Natural killer cell (primary cell): Measurements from ENCODE around the gene ABCC12. TPM values are rescaled to one million over a fixed set of nuclear protein-coding genes. Genes with fewer than 3 reads are reported as not detected.

Experiments used
- ATAC-seq, 3 donors: fragments of 150-1000 bp in 2 of 3; fragments of 200-7000 bp in 1 of 3; cut with Tn5 transposase; 1 replicate in 1 of 3; 2 replicates in 2 of 3; pipeline ENCODE4 v1.10.0; 2021; ENCODE audit warnings: mild to moderate bottlenecking in 2 of 3, moderate library complexity in 2 of 3
- DNase-seq, 2 donors: peaks; one replicate each; pipeline versions ENCODE4 v3.0.0 to v3.0.0-alpha.2; 2013 to 2021; ENCODE audit warnings: mixed read lengths in 1 of 2
- H3K27ac ChIP-seq: one replicate; pipeline ENCODE4 v1.5.1; 2013; ENCODE audit warnings: mild to moderate bottlenecking, low read length
- H3K27me3 ChIP-seq: one replicate; pipeline ENCODE4 v1.6.1; 2013; ENCODE audit warnings: low read length; ENCODE audit not compliant: control insufficient read depth, insufficient read depth
- H3K36me3 ChIP-seq: one replicate; pipeline ENCODE4 v1.6.1; 2013; ENCODE audit warnings: low read length; ENCODE audit not compliant: control insufficient read depth, insufficient read depth
- H3K4me1 ChIP-seq: one replicate; pipeline ENCODE4 v1.6.1; 2013; ENCODE audit warnings: low read length; ENCODE audit not compliant: control insufficient read depth, insufficient read depth
- H3K4me3 ChIP-seq: one replicate; pipeline ENCODE4 v1.5.1; 2013; ENCODE audit warnings: low read length
- H3K9me3 ChIP-seq: one replicate; pipeline ENCODE4 v1.6.1; 2013; ENCODE audit warnings: low read length; ENCODE audit not compliant: control insufficient read depth, insufficient read depth
- H3K27ac Mint-ChIP-seq, 2 donors: one replicate each; pipeline ENCODE4 v1.8.0; 2022; ENCODE audit warnings: mild to moderate bottlenecking in 2 of 2, mixed read lengths in 2 of 2, moderate library complexity in 1 of 2
- H3K27me3 Mint-ChIP-seq, 2 donors: one replicate each; pipeline ENCODE4 v1.8.0; 2022; ENCODE audit warnings: low read depth in 2 of 2, mixed read lengths in 2 of 2
- H3K36me3 Mint-ChIP-seq: one replicate; pipeline ENCODE4 v1.8.0; 2022; ENCODE audit warnings: mixed read lengths
- H3K4me1 Mint-ChIP-seq, 2 donors: one replicate each; pipeline ENCODE4 v1.8.0; 2022; ENCODE audit warnings: mixed read lengths in 2 of 2
- H3K4me3 Mint-ChIP-seq: one replicate; pipeline ENCODE4 v1.8.0; 2022; ENCODE audit warnings: mild to moderate bottlenecking, moderate library complexity, mixed read lengths
- H3K9me3 Mint-ChIP-seq, 2 donors: one replicate each; pipeline ENCODE4 v1.8.0; 2022; ENCODE audit warnings: mixed read lengths in 2 of 2
- CTCF ChIP-seq: fragments of 200-600 bp; IDR thresholded peaks from one replicate; pipeline ENCODE4 v1.8.0; 2022; ENCODE audit warnings: antibody characterized with exemption
- WGBS: methylation state at CpG from one replicate; pipeline ENCODE4 v1.1.7; 2013; ENCODE audit warnings: missing lambda C conversion rate; ENCODE audit not compliant: insufficient coverage; 5-methylcytosine and 5-hydroxymethylcytosine counted together
- intact Hi-C: fragments of 100-400 bp; cut with micrococcal nuclease; formaldehyde crosslinking; loops from one replicate; pipeline ENCODE4 v1.14.2; 2022
- total RNA-seq, 4 donors: library from RNA; stranded (reverse); fragments of 120-200 nt in 1 of 4; gene quantifications; one replicate each; pipeline versions ENCODE4 v1.2.3 to v1.2.4, GENCODE V29; 2013 to 2022

Gene ABCC12
- total RNA-seq, 3 donors from 2014 or later (not counting 1 experiment from before 2014, with no cell fraction given): not detected

GRCh38 chr16:48110982-48111381 lies 44.8 kb downstream of the ABCC12 start:
- WGBS: 88% methylated on average over 4 of the region's 5 CpGs
- intact Hi-C loops: no loop called here
- Mint-ChIP-seq H3K4me3 (no peak overlapping the region), H3K36me3 (no peaks in the 10 kb centered on the region), H3K27me3 (no peaks in the 10 kb centered on the region), H3K9me3 (no peaks in the 10 kb centered on the region), H3K4me1 (no peaks in the 10 kb centered on the region), H3K27ac (no peak overlapping the region)
- Histone ChIP-seq H3K9me3 (no peaks in the 10 kb centered on the region), H3K36me3 (no peaks in the 10 kb centered on the region), H3K4me1 (no peaks in the 10 kb centered on the region), H3K4me3 (no peak overlapping the region), H3K27ac (no peak overlapping the region), H3K27me3 (no peaks in the 10 kb centered on the region)
- no peak for ATAC-seq
- DNase-seq: no peak
- TF ChIP-seq CTCF: no peak

- Mint-ChIP-seq H3K4me3 (no peak overlapping the region), H3K27ac (no peak overlapping the region), H3K27me3 (no peaks in the 10 kb centered on the region), H3K4me1 (no peaks in the 10 kb centered on the region), H3K9me3 (no peaks in the 10 kb centered on the region), H3K36me3 (no peaks in the 10 kb centered on the region)
- ATAC-seq (no peak), DNase-seq (no peak)
- Histone ChIP-seq H3K4me1 (no peaks in the 10 kb centered on the region), H3K4me3 (no peak overlapping the region), H3K27me3 (no peaks in the 10 kb centered on the region), H3K36me3 (no peaks in the 10 kb centered on the region), H3K9me3 (no peaks in the 10 kb centered on the region), H3K27ac (no peak overlapping the region)
- intact Hi-C loops: no loop called here
- WGBS: 87% methylated on average over 7 of the region's 7 CpGs
- TF ChIP-seq CTCF: no peak
These were observed 45.8 kb downstream of the ABCC12 start for GRCh38 chr16:48110000-48110399.

- H3K27me3 ChIP-seq: no peaks in the 10 kb centered on the region
- ATAC-seq (no peak), DNase-seq (no peak)
- intact Hi-C loops: no loop called here
- no peaks in the 10 kb centered on the region for H3K36me3 ChIP-seq
- no peaks in the 10 kb centered on the region for H3K9me3 Mint-ChIP-seq
- no peaks in the 10 kb centered on the region for H3K27me3 Mint-ChIP-seq
- 79% methylated on average over 9 of the region's 9 CpGs for WGBS
- no peaks in the 10 kb centered on the region for H3K9me3 ChIP-seq
- TF ChIP-seq CTCF: no peak
- H3K36me3 Mint-ChIP-seq: no peaks in the 10 kb centered on the region
- H3K27ac ChIP-seq: no peak overlapping the region
- H3K4me1 ChIP-seq: no peaks in the 10 kb centered on the region
- no peak overlapping the region for H3K27ac Mint-ChIP-seq
- no peaks in the 10 kb centered on the region for H3K4me1 Mint-ChIP-seq
- no peak overlapping the region for H3K4me3 Mint-ChIP-seq
- H3K4me3 ChIP-seq: no peak overlapping the region
These were observed 46.3 kb downstream of the ABCC12 start for GRCh38 chr16:48109475-48109874.

GRCh38 chr16:48106446-48106845 lies 49.3 kb downstream of the ABCC12 start:
- intact Hi-C loops: no loop called here
- TF ChIP-seq CTCF: no peak
- Mint-ChIP-seq H3K4me3 (no peak overlapping the region), H3K36me3 (no peaks in the 10 kb centered on the region), H3K4me1 (no peaks in the 10 kb centered on the region), H3K9me3 (no peaks in the 10 kb centered on the region), H3K27ac (no peak overlapping the region), H3K27me3 (peaks cover 0 to 7% of the 10 kb centered on the region in 2 donors)
- no peak overlapping the region for H3K27ac ChIP-seq
- no peaks in the 10 kb centered on the region for H3K4me1 ChIP-seq
- no peak overlapping the region for H3K4me3 ChIP-seq
- DNase-seq (no peak), ATAC-seq (no peak)
- H3K9me3 ChIP-seq: no peaks in the 10 kb centered on the region
- 65% methylated on average over 3 of the region's 3 CpGs for WGBS
- no peaks in the 10 kb centered on the region for H3K27me3 ChIP-seq
- H3K36me3 ChIP-seq: no peaks in the 10 kb centered on the region
